T-helper 2 cell treated with Interferon-gamma antibody and Interleukin-4, amounts not matched to agents 5 μg/mL and 100 μg/mL, for 36 hours (primary cell): ENCODE data around the gene SLC4A1.
"Not testable (repeated sequence)": the region's sequence is repeated elsewhere in the genome, so short reads cannot be mapped to it uniquely, and the experiment has no call there.

Experiments
- DNase-seq: peaks from one replicate; pipeline ENCODE4 v3.0.0; 2021; ENCODE audit warnings: low spot score
- H3K27ac Mint-ChIP-seq: one replicate; pipeline ENCODE4 v1.8.0; 2021; ENCODE audit warnings: mild to moderate bottlenecking, mixed read lengths
- H3K27me3 Mint-ChIP-seq: one replicate; pipeline ENCODE4 v1.8.0; 2021; ENCODE audit warnings: low read depth, mixed read lengths
- H3K36me3 Mint-ChIP-seq: one replicate; pipeline ENCODE4 v1.8.0; 2021; ENCODE audit warnings: low read depth, mixed read lengths
- H3K4me1 Mint-ChIP-seq: one replicate; pipeline ENCODE4 v1.8.0; 2021; ENCODE audit warnings: low read depth, mixed read lengths
- H3K4me3 Mint-ChIP-seq: one replicate; pipeline ENCODE4 v1.8.0; 2022; ENCODE audit warnings: mild to moderate bottlenecking, moderate library complexity, mixed read lengths
- H3K9me3 Mint-ChIP-seq: one replicate; pipeline ENCODE4 v1.8.0; 2021; ENCODE audit warnings: mixed read lengths

The SLC4A1 gene

DNA sequence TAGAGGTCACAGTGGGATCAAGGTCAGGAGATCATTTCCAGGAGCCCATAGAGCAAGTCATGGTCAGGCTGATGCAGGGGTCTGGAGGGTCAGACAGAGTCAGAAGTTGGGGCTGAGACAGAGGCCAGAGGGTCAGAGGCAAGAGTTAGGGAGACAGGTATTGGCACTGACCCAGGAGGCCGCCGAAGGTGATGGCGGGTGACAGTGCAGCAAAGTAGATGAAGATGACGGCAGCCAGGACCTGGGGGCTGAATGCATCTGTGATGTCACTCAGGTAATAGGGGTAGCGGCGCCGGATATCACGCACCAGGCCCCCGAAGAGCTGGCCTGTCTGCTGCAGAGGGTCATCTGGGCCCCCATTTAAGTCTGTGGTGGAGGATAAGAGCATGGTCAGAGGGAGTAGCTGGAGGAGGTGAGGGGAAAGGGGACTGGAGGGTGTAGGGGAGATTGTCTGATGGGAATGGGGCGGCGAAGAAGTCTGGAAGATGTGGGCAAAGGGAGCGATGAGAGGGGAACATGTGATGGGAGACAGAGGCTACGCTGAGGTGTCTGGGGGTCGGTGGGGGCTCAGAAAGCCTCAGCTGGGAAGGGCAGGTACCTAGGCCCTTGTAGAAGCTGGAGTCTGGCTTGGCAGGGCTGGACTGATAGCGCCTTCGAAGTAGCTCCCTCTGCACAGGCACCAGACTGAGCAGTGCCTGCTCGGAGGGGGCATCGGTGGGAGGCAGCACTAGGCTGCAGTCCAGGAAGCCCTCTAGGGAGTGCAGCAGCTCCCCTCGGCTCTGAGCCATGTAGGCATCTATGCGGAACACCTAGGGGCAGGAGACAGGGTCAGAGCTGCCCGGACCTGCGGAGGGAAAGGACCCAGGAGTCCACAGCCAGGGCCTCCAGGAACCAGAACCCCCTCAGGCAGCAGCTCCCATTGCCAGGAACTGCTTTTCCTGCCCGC lies 9.8 kb downstream of the SLC4A1 start:
- no peaks in the 10 kb centered on the region for H3K27me3 Mint-ChIP-seq
- H3K27ac Mint-ChIP-seq = no peak overlapping the region
- H3K9me3 Mint-ChIP-seq = no peaks in the 10 kb centered on the region
- DNase-seq = no peak
- H3K4me1 Mint-ChIP-seq = no peaks in the 10 kb centered on the region
- no peaks in the 10 kb centered on the region for H3K36me3 Mint-ChIP-seq
- no peak overlapping the region for H3K4me3 Mint-ChIP-seq

DNA sequence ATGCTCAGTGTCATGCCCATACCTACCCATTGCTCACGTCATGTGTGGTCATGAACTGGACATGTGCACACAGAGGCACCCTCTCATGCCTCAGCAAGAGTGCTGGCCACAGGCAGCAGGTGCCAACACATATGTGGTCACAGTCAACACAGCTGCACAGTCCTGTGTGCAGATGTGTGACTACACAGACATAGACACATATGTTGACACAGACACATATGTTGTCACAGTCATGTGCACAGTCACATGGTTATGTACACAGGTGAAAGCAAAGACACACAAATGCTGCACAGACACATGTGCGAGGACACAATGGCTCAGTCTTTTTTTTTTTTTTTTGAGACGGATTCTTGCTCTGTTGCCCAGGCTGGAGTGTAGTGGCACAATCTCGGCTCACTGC lies 11.3 kb downstream of the SLC4A1 start:
- no peak for DNase-seq
- no peaks in the 10 kb centered on the region for H3K9me3 Mint-ChIP-seq
- no peak overlapping the region for H3K27ac Mint-ChIP-seq
- H3K4me1 Mint-ChIP-seq = no peaks in the 10 kb centered on the region
- H3K36me3 Mint-ChIP-seq = no peaks in the 10 kb centered on the region
- no peak overlapping the region for H3K4me3 Mint-ChIP-seq
- no peaks in the 10 kb centered on the region for H3K27me3 Mint-ChIP-seq

DNA sequence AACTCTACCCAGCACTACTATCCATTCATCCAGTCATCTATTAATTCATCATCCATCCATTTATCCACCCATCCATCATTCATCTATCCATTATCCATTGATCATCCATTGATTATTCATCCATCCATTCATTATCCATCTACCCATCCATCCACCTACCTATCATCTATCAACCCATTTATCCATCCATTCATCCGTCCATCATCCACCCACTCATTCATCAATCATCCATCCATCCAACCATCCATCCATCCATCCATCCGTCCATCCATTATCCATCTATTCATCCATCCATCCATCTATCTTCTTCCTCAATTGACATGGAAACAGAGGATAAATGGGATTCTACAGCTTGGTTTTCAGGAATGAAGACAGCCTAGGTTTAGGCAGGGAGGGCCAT lies 12.0 kb downstream of the SLC4A1 start:
- no peak for DNase-seq
- H3K4me1 Mint-ChIP-seq = no peaks in the 10 kb centered on the region
- no peaks in the 10 kb centered on the region for H3K36me3 Mint-ChIP-seq
- H3K9me3 Mint-ChIP-seq = no peaks in the 10 kb centered on the region
- H3K27me3 Mint-ChIP-seq = no peaks in the 10 kb centered on the region
- no peak overlapping the region for H3K27ac Mint-ChIP-seq
- H3K4me3 Mint-ChIP-seq = no peak overlapping the region

DNA sequence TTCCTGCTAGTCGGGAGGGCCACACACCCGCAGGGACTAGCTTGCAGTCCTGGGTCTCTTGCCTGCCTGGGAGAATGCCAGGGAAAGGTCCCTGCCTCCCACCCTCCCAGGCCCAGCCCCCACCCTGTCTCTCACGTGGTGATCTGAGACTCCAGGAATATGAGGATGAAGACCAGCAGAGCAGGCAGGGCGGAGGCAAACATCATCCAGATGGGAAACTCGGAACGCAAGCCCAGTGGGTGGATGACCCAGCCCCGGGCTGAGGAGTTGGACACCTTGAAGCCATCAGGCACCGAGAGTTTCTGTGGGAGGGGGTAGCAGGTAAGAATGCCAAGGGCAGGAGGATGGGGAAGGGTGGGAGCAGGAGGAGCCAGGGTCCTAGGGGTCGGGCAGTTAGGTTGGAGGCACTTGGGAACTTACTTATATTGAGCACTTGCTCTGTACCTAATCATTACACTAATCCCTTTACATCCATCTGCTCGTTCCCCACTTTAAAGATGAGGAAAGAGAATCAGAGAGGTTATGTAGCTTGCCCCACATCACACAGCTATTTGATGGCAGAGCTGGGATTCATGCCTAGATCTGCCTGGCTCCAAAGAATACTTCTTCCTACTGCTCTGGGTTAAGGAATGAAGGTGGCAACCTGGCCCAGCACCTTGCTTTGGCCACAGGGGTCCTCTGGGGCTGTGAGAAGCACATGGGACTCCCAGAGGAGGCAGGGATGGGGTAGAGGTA lies 13.4 kb downstream of the SLC4A1 start:
- DNase-seq = no peak
- Mint-ChIP-seq H3K4me3 (no peak overlapping the region), H3K36me3 (no peaks in the 10 kb centered on the region), H3K9me3 (no peaks in the 10 kb centered on the region), H3K4me1 (no peaks in the 10 kb centered on the region), H3K27me3 (no peaks in the 10 kb centered on the region), H3K27ac (no peak overlapping the region)

DNA sequence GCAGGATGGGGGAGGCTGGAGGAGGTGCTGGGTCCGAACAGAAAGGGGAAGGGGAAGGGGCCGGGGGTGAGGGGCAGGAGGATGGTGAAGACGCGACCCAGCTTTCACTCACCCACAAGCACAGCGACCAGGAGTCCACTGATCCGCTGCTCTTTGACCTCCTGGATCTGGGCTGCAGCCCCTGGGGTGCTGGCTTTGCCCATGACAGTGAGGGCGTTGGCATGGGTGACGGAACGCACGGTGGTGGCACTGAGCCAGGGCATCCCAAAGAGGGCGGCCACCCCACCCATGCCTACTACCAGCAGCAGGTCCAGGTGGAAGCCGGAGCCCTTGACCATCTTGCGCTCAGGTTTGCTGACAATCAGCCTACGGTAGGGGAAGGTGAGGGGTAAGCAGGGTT lies 14.9 kb downstream of the SLC4A1 start:
- H3K27me3 Mint-ChIP-seq = no peaks in the 10 kb centered on the region
- no peak for DNase-seq
- peaks cover 6% of the 10 kb centered on the region for H3K4me1 Mint-ChIP-seq
- H3K4me3 Mint-ChIP-seq = no peak overlapping the region
- H3K27ac Mint-ChIP-seq = no peak overlapping the region
- no peaks in the 10 kb centered on the region for H3K9me3 Mint-ChIP-seq
- no peaks in the 10 kb centered on the region for H3K36me3 Mint-ChIP-seq

DNA sequence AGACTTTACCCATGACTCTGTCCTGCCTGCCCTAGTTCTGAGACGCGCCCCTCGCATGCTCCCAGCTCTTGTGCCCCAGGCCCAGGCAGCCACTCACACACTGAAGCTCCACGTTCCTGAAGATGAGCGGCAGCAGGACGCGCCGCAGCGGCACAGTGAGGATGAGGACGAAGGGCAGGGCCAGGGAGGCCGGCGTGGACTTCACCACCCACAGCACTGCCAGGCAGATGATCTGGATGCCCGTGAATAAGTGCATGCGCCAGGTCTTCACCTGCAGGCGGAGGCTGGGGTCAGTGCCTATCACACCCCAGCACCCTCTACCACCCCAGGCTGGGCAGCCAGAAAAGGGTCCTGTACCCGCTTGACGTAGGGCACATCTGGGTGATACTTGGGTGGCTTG lies 16.9 kb downstream of the SLC4A1 start:
- Mint-ChIP-seq H3K36me3 (no peaks in the 10 kb centered on the region), H3K27ac (no peak overlapping the region), H3K9me3 (no peaks in the 10 kb centered on the region), H3K4me3 (no peak overlapping the region), H3K27me3 (no peaks in the 10 kb centered on the region), H3K4me1 (peaks cover 18% of the 10 kb centered on the region)
- no peak for DNase-seq

DNA sequence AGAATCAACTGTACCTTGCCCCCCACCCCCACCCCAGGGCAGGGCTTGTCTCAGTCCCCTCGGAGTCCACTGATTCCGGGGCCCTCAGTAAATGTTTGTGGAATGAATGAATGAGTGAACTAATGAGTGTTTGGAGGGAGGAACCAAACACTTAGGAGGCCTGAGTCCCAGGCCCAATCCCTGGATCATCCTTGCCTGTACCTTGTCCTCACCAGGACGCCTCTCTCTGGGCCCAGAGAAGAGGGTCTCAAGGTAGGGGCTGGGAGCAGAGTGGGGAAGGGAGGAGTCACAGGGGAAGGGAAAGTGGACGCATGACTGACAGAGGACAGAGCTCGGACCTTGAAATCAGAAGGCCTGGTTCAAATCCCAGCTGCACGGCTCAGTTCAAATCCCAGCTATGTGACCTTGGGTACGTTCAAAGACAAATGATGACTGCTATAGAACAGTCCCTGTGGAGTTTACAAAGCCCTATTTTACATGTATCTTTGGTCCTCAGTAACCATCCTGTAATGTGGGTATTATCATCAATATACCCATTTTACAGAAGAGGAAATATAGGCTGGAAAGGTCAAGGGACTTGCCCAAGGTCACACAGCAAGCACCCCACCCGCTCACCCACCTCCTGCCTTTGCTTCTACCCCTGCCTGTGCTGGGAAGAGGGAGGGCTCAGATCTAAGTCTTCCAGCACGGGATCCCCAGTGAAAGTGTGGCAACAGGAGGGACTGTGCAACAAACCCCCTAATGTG lies 18.3 kb downstream of the SLC4A1 start:
- Mint-ChIP-seq H3K4me1 (peaks cover 25% of the 10 kb centered on the region), H3K36me3 (no peaks in the 10 kb centered on the region), H3K27me3 (no peaks in the 10 kb centered on the region), H3K9me3 (no peaks in the 10 kb centered on the region), H3K27ac (no peak overlapping the region), H3K4me3 (no peak overlapping the region)
- DNase-seq = no peak

DNA sequence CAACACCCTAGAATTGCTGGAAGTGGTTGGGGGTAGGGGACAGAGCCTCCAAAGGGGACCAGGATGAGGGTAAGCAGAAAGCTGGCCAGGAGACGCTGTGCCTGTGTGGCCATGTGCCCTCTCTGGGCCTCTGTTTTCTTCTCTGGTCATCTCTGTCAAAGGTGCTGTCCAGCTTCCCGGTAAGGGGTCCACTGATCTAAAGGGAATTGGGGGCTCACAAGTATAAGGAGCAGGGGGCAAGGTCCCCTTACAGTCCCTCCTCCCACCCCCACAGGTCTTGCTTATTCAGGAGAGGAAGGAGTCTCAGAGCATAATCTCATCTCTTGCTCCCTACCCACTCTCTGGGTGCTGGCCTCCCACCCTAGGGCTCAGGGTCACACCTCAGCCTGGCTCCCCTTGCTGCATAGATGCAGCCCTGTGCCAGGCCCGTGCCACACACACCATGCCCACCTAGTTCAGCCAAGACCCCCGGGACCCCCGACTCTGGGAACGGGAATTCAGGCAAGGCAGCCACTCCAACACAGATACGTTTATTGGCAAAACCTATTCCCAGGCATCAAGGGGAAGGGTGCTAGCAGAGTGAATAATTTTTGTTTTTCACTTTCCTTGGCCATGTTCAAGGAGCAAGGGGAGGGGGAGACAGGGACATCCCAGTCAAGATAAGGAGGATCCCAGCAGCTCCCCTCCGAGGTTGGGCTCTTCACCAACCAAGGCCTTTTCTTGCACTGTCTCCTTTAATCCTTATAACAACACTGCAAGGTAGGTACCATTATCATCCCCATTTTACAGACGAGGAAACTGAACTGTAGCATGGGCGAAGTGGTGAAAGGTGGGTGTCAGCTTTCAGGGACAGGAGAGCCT lies 19.8 kb downstream of the SLC4A1 start:
- peaks cover 25% of the 10 kb centered on the region for H3K4me1 Mint-ChIP-seq
- H3K4me3 Mint-ChIP-seq = no peak overlapping the region
- H3K27me3 Mint-ChIP-seq = no peaks in the 10 kb centered on the region
- no peak overlapping the region for H3K27ac Mint-ChIP-seq
- no peaks in the 10 kb centered on the region for H3K36me3 Mint-ChIP-seq
- DNase-seq = no peak
- H3K9me3 Mint-ChIP-seq = no peaks in the 10 kb centered on the region

DNA sequence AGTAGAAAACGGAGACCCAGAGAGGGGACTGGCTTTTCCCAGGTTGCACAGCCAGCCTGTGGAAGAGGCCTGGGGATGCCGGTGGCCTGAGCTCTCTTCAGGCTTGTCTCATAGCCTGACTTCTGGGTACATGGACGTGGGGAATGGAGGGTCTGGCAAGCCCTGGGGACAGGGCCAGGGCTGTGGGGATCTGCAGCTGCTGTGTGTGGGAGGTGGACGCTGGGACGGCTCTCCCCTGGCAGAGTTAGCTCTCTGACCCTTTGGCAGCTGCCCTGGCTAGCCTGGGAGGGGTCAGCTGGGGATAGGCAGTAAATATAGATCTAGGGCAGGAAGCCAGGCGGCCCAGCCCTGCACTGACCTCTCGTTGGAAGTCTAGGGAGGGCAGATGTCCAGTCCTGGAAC lies 20.5 kb downstream of the SLC4A1 start:
- no peaks in the 10 kb centered on the region for H3K36me3 Mint-ChIP-seq
- no peak overlapping the region for H3K27ac Mint-ChIP-seq
- DNase-seq = no peak
- no peaks in the 10 kb centered on the region for H3K27me3 Mint-ChIP-seq
- H3K9me3 Mint-ChIP-seq = no peaks in the 10 kb centered on the region
- H3K4me1 Mint-ChIP-seq = peaks cover 25% of the 10 kb centered on the region
- no peak overlapping the region for H3K4me3 Mint-ChIP-seq

DNA sequence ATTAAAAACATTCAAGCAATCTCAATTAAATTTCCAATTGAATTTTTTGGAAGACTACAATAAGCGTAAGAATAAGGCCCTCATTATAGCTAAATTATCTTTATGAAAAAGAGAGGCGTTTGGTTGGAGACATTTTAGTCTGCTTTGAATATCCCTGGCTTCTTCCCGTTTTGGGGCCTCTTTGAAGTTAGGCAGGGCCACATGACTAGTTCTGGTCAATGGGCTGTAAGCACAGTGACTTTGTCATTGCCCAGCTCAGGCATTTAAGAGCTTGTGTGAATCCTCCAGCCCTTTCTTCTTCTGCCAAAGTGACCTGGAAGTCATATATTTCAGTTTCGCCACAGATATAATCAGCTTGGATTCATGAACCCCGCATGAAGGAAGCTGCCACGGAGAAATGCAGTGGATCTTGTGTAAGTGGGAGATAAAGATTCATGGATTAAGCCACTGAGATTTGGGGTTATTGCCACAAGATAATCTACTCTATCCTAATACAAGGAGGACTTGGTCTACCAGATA lies 26.8 kb downstream of the SLC4A1 start:
- no peak for DNase-seq
- H3K4me1 Mint-ChIP-seq = peaks cover 7% of the 10 kb centered on the region
- H3K27ac Mint-ChIP-seq = no peak overlapping the region
- no peaks in the 10 kb centered on the region for H3K27me3 Mint-ChIP-seq
- H3K4me3 Mint-ChIP-seq = no peak overlapping the region
- no peaks in the 10 kb centered on the region for H3K36me3 Mint-ChIP-seq
- no peaks in the 10 kb centered on the region for H3K9me3 Mint-ChIP-seq

DNA sequence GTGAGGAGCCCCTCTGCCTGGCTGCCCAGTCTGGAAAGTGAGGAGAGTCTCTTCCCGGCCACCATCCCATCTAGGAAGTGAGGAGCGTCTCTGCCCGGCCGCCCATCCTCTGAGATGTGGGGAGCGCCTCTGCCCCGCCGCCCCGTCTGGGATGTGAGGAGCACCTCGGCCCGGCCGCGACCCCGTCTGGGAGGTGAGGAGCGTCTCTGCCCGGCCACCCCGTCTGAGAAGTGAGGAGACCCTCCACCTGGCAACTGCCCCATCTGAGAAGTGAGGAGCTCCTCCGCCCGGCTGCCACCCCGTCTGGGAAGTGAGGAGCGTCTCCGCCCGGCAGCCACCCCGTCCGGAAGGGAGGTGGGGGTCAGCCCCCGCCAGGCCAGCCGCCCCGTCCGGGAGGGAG lies 30.0 kb downstream of the SLC4A1 start:
- not testable (repeated sequence) for H3K27me3 Mint-ChIP-seq

DNA sequence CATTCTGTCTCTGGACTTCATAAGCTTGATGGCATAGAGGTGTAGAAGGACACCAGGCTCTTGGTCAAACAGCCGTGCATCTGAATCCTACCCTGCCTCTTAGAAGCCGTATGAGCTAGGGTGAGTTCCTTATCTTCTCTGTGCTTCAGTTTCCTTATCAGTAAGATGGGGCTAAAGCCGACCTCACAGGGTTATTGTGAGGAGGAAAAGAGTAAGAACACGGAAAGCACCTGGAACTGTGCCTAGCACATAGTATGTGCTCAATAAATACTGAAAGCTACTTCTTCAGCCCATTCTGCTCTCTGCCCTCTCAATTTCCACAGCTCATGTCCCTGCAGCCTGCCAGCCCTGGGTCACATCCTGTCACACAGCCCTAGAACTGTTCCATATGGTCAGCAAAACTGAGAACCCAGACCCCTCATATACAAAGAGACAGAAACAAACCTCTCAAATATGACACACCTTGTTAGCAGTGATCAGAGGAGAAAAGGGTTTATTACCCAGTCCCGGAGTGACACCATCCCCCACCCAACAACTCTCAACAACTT lies 31.4 kb downstream of the SLC4A1 start:
- H3K27me3 Mint-ChIP-seq = peaks cover 7% of the 10 kb centered on the region

More for the DNA sequence above, 30.0 kb downstream of the SLC4A1 start:
- not testable (repeated sequence) for H3K9me3 Mint-ChIP-seq, H3K36me3 Mint-ChIP-seq, H3K4me1 Mint-ChIP-seq, H3K4me3 Mint-ChIP-seq, DNase-seq, H3K27ac Mint-ChIP-seq

DNA sequence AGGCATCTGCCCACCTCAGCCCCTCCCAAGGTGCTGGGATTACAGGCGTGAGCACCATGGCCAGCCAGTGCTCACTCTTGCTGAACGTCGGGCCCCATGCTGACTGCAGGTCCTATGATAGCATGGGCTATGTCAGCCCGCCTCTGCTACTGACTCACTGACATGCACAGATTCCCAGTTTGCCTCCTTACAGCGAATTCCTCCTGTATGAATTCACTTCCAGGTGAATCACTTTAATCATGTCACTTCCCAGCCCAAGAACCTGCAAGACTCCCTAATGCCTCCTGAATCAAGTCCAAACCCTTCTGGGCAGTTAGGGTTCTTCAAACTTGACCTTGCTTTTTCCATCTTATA lies 32.4 kb downstream of the SLC4A1 start:
- DNase-seq = no peak
- no peak overlapping the region for H3K27ac Mint-ChIP-seq

More for the DNA sequence above, 31.4 kb downstream of the SLC4A1 start:
- Mint-ChIP-seq H3K9me3 (no peaks in the 10 kb centered on the region), H3K4me1 (peaks cover 4% of the 10 kb centered on the region), H3K36me3 (no peaks in the 10 kb centered on the region), H3K4me3 (no peak overlapping the region), H3K27ac (no peak overlapping the region)
- no peak for DNase-seq

More for the DNA sequence above, 32.4 kb downstream of the SLC4A1 start:
- no peaks in the 10 kb centered on the region for H3K9me3 Mint-ChIP-seq
- H3K27me3 Mint-ChIP-seq = peaks cover 7% of the 10 kb centered on the region
- H3K4me1 Mint-ChIP-seq = peaks cover 4% of the 10 kb centered on the region
- H3K4me3 Mint-ChIP-seq = no peak overlapping the region
- no peaks in the 10 kb centered on the region for H3K36me3 Mint-ChIP-seq
